Placental pericyte (primary cell): ENCODE measurements around the gene AQP5. TPM values are rescaled to one million over a fixed set of nuclear protein-coding genes. Genes with fewer than 3 reads are reported as not detected.

Experiments
- total RNA-seq: library from RNA; depleted of rRNA; stranded (reverse); fragments of >200 nt; gene quantifications from 2 replicates; pipeline ENCODE4 v1.2.3, GENCODE V29; 2012

The AQP5 gene
- total RNA-seq: not detected in 2 replicates

GRCh38 chr12:49961111-49961922 lies at the start of gene AQP5:
Gene AQP5, plus strand, starts transcription at chr12:49961872. Its CDS starts 146 bp downstream, at chr12:49962018.

GRCh38 chr12:49950273-49951251 lies 11.1 kb upstream of the AQP5 start, which contains the start of gene AQP2:
Gene AQP2, plus strand, starts transcription at chr12:49950737. Its CDS starts 94 bp downstream, at chr12:49950831.

GRCh38 chr12:49972641-49973360 lies 11.1 kb downstream of the AQP5 start, which contains the start of gene AQP6:
Gene AQP6, plus strand, starts transcription at chr12:49972947. Its CDS starts 227 bp downstream, at chr12:49973174.

Other genes with a start within 250 kb of the AQP5 start
- gene TMBIM6, start 220.3 kb upstream of the AQP5 start, total RNA-seq: 511 and 533 TPM in 2 replicates
- gene NCKAP5L, start 133.5 kb upstream of the AQP5 start, total RNA-seq: 39.7 and 40.3 TPM in 2 replicates
- gene BCDIN3D, start 118.8 kb upstream of the AQP5 start, total RNA-seq: 2.4 and 3.3 TPM in 2 replicates
- 0.29 and 6.6 TPM in 2 replicates for gene FAIM2, start 58.0 kb upstream of the AQP5 start, total RNA-seq
- gene AQP2, start 11.1 kb upstream of the AQP5 start, total RNA-seq: not detected in 2 replicates
- gene AQP6, start 11.1 kb downstream of the AQP5 start, total RNA-seq: not detected in 2 replicates
- 6.1 and 123 TPM in 2 replicates for gene RACGAP1, start 63.6 kb downstream of the AQP5 start, total RNA-seq
- gene ASIC1, start 95.7 kb downstream of the AQP5 start, total RNA-seq: 0.72 and 3.5 TPM in 2 replicates
- gene SMARCD1, start 123.5 kb downstream of the AQP5 start, total RNA-seq: 52.3 and 89.6 TPM in 2 replicates
- gene GPD1, start 142.1 kb downstream of the AQP5 start, total RNA-seq: not detected in 2 replicates
- 28.8 and 29.8 TPM in 2 replicates for gene COX14, start 150.4 kb downstream of the AQP5 start, total RNA-seq
- gene CERS5, start 205.5 kb downstream of the AQP5 start, total RNA-seq: 34.9 and 36.8 TPM in 2 replicates